ENCODE data around the gene HTR3D.
"Not testable (repeated sequence)": the region's sequence is repeated elsewhere in the genome, so short reads cannot be mapped to it uniquely, and the experiment has no call there.

Gene HTR3D

DNA sequence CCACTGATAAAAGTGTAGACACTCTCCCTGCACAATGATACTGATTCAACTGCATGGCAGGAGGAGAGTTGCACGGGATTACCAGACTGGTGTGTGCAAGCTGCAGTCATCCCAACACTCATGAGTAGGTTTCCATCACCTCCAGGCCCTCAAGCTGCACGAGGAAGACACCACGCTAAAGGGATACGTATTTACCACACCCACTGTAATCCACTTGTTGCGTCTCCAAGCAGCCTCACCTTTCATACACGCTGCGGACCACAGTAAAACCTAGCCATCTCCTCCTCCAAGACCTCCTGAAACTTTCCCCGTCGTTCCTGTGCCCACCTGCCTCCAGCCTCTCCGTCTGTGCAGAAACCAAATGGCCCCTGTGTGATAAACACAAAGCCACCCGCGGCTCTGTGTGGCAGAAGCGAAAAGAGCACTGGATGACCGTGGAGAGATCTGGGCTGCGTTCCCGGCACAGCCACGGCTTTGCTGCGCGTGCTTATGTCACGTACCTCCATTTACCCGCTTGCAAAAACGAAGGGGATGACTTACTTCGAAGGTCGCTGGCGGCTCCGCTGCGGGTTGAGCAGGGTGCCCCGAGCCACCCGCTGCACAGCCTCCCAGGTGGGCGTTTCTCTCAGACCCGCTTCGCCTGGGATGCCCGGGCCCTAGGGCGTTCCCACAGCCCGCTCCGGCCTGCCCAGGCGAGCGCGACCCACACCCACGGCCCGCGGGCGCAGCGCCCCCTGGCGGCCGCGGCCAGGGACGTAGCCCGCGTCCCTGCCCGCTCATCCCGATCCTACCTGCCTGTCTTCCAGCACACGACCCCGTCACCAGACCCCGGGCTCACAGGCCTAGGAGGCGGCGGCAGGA lies 14.5 kb upstream of the HTR3D start:
- peak; percentile 78 for DNase-seq (ENCODE audit: low spot score)

- DNase-seq (ENCODE audit: low spot score), result peak; percentile 94
Measured at GRCh38 chr3:184017672-184018423, 13.7 kb upstream of the HTR3D start, which contains the start of gene ABCC5. Gene ABCC5 (minus strand): TSS chr3:184017884. CDS start chr3:184014392, 3,492 bp downstream.

- no peak for DNase-seq (ENCODE audit: low spot score)
Measured at GRCh38 chr3:184018424-184018973, 13.0 kb upstream of the HTR3D start.

DNA sequence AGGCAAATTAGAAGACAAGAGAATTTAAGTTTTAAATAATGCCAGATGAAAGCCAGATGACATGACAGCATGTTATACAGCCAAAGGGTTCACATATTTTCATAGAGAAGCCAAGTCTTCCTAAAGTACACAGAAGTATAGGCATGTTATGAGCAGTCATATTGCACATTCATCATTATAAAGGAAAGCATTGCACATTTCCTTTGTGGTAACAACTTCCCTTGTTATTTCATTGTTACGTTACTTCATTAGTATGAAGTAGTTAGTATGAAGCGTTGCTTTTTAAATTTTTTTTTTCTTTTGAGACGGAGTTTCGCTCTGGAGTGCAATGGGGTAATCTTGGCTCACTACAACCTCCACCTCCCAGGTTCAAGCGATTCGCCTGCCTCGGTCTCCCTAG lies 9.2 kb upstream of the HTR3D start:
- DNase-seq (ENCODE audit: low spot score), result no peak

DNA sequence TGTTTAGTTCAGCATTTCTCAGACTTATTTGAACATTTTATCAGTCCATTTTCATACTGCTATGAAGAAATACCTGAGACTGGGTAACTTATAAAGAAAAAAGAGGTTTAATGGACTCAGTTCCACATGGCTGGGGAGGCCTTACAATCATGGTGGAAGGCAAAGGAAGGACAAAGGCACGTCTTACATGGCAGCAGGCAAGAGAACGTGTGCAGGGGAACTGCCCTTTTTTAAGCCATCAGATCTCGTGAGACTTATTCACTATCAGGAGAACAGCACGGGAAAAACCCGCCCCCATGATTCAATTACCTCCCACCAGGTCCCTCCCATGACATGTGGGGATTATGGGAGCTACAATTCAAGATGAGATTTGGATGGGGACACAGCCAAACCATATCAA lies 6.3 kb upstream of the HTR3D start:
- not testable (repeated sequence) for DNase-seq (ENCODE audit: low spot score)

DNA sequence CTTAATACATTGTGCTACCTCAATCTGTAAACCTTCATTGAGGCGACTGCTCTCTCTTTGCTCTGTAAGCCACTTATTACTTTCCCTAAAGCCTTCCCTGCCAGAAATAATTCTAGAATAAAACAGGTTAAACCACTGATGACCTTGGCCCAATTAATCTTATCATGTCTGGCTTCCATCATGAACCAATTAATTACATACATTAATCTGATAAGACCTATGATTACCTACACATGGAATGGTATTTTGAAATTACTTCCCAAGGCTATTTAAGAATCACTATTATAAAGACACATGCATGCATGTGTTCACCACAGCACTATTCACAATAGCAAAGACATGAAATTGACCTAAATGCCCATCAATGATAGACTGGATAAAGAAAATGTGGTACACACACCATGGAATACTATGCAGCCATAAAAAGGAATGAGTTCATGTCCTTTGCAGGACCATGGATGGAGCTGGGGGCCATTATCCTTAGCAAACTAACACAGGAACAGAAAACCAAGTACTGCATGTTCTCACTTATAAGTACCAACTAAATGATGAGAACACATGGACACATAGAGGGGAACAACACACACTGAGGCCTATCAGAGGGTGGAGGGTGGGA lies 3.2 kb upstream of the HTR3D start:
- not testable (repeated sequence) for DNase-seq (ENCODE audit: low spot score)

- no peak for DNase-seq (ENCODE audit: low spot score)
Measured at GRCh38 chr3:184029443-184029842, 2.1 kb upstream of the HTR3D start.

DNA sequence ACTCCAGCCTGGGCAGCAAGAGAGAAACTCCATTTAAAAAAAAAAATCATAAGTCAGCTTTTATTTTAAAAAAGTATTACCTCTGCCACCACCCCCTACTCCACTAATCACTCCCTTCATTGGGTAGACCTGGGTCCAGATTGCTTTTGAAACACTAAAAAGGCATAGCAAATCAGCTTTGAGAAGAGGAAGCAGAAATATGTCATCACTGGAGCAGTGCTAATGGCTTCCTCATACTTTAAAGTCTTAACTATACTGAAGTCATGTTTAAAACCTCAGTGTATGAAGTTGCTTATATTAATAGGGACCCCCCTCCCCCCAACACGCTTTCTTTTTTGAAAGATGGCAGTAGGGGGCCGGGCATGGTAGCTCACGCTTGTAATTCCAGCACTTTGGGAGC lies 1.0 kb upstream of the HTR3D start:
- DNase-seq (ENCODE audit: low spot score), result no peak

DNA sequence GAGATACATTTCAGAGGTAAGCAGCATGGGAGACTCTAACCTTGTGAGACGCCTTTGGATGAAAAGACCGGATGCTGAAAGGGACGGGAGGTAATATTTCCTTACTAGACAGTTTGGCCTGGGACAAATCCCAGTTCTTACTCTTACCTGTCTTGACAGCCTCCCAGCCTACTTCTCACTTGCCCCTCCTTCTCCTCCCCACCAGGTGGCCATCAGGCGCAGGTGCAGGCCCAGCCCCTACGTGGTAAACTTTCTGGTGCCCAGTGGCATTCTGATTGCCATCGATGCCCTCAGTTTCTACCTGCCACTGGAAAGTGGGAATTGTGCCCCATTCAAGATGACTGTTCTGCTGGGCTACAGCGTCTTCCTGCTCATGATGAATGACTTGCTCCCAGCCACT lies 6.3 kb downstream of the HTR3D start:
- DNase-seq (ENCODE audit: low spot score), result no peak

DNA sequence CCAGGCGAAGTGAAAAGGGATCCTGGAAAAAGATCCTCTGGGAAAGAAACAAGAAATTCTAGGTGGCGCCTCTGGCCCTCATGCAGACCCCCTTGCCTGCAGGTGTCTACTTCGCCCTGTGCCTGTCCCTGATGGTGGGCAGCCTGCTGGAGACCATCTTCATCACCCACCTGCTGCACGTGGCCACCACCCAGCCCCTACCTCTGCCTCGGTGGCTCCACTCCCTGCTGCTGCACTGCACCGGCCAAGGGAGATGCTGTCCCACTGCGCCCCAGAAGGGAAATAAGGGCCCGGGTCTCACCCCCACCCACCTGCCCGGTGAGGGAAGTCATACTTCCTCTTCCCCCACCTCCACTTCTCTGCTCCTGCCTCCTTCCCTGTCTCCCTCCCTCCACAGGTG lies 6.8 kb downstream of the HTR3D start:
- not testable (repeated sequence) for DNase-seq (ENCODE audit: low spot score)

DNA sequence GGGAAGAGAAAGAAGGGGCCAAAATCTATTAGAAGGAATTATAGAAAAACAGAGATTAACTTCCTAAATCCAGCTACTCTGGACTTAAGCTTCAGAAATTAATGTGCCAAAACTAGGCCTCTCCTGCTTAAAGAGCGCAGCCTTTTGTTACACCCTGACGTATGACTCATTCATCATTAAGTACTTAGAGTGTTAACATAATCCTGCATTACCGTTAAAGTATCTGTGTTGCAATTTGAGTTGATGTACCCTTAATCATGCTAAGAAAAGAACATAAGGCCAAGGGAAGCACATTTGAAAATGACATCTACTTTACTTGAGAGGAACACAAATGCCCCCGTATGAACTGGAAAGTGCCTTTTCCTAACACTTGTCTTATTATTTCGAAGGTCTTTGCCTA lies 7.9 kb downstream of the HTR3D start:
- DNase-seq (ENCODE audit: low spot score), result no peak

GRCh38 chr3:184040010-184040409 lies 8.5 kb downstream of the HTR3D start:
- DNase-seq (ENCODE audit: low spot score), result peak; percentile 46

DNA sequence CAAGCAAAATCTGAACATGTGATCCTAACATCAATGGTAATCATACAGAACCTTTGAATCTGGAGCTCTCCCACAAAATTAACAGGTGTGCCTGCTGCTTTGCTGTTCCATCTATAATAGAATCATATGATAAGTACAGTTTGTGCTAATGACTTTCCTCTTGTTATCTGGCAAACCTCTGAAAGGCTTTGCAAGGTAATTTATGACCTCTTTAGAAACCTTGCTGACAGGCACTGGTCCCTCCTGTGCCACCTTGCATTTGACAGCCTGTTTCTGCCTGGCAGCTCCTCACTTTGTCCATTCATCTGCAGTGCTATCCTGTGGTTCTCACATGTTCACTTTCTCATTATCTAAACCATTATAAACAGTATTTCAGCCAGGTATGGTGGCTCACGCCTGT lies 11.1 kb downstream of the HTR3D start:
- no peak for DNase-seq (ENCODE audit: low spot score)

- DNase-seq (ENCODE audit: low spot score), result no peak
Measured at GRCh38 chr3:184045995-184046394, 14.5 kb downstream of the HTR3D start.

GRCh38 chr3:184050217-184050847 lies 18.8 kb downstream of the HTR3D start:
- DNase-seq (ENCODE audit: low spot score), result no peak

GRCh38 chr3:184052767-184053166 lies 21.2 kb downstream of the HTR3D start, which contains the start of gene HTR3C:
Gene HTR3C (plus strand): TSS chr3:184053047. CDS start chr3:184053081, 34 bp downstream.
- no peak for DNase-seq (ENCODE audit: low spot score)

DNA sequence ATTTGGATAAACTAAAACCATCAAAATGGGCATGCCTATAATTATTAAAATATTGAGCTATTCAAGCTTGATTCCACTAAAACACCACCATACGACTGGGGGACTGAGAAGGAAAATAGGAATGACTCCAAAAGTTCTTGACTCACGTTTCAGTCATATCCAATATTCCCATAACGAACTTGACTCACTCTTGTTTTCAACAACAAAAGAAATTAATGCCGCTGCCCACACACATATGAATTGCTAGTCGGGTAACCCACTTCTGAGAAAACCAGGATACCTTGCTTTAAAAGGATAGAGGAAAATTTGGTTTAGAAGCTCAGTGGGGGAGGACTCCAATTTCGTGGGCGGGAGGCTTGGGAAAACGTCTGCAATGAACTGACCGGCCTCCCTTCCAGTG lies 26.5 kb downstream of the HTR3D start:
- DNase-seq (ENCODE audit: low spot score), result no peak

- no peak for DNase-seq (ENCODE audit: low spot score)
Measured at GRCh38 chr3:184059424-184059823, 27.9 kb downstream of the HTR3D start.

DNA sequence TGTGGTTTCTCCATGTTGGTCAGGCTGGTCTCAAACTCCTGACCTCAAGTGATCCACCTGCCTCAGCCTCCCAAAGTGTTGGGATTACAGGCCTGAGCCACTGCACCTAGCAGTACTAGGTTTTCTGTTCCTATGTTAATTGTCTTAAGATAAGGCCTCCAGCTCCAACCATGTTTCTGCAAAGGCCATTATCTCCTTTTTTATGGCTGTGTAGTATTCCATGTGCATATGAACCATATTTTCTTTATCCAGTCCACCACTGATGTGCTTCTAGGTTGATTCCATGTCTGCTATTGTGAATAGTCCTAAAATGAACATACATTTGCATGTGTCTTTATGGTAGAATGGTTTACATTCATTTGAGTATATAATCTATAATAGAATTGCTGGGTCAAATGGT lies 31.1 kb downstream of the HTR3D start:
- DNase-seq (ENCODE audit: low spot score), result no peak

GRCh38 chr3:184066211-184066610 lies 34.7 kb downstream of the HTR3D start:
- DNase-seq (ENCODE audit: low spot score), result no peak

GRCh38 chr3:184067573-184068055 lies 36.1 kb downstream of the HTR3D start:
- DNase-seq (ENCODE audit: low spot score), result no peak

DNA sequence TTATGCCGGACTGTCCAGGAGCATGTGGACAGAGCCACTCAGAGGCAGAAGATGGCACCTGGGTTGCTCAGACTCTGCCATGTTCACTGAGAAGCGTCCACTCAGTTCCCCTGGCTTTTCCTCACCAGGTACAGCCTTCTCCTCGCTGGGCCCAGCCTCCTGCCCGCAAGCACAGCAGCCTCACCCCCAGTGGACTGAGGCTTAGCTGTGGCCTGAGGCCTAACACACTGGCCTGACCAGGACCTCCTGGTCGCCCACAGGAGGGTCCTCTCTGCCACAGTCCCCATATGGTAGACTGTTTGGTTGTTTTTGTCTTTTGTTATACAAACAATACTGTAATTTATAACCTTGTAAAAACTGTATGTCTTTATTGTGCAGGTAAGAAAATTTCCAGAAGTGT lies 36.8 kb downstream of the HTR3D start:
- DNase-seq (ENCODE audit: low spot score), result no peak
